ENCODE measurements around the gene THAP12. TPM values are rescaled to one million over a fixed set of nuclear protein-coding genes. Genes with fewer than 3 reads are reported as not detected.

The THAP12 gene
- total RNA-seq, 1 experiment from 2014 or later: 42.5 TPM

DNA sequence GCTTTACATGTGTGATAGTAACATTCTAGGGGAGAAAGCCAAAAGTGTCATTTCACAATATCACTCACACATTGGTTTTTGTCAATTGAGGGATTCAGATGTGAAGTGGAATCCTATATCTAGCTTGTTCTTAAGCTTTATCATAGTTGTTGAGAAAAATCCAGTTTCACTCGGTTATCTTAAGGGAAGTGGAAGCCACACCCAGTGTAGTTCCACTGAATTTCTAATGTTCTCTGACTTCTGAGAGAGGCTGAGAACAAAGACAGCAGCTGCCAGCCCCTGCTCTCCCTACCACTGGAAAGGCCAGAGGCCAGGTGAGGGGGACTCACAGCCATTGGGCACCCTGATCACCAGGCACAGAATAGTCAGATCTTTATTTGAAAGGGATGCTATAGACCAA is 53.7 kb downstream of the THAP12 start:
- no peak overlapping the region for H3K27ac ChIP-seq (ENCODE audit: insufficient read length, low read depth, low read length)
- no peaks in the 10 kb centered on the region for H3K79me1 ChIP-seq (ENCODE audit: insufficient read depth, low read depth, low read length, poor library complexity, severe bottlenecking)
- H3K9ac ChIP-seq (ENCODE audit: extremely low read depth, insufficient read length, low read length): no peak overlapping the region
- H4K5ac ChIP-seq (ENCODE audit: insufficient read length, low read depth, low read length): no peak overlapping the region
- H4K91ac ChIP-seq (ENCODE audit: insufficient read length, low read depth, low read length): no peak overlapping the region
- Mint-ChIP-seq H3K9me3 (no peaks in the 10 kb centered on the region; a peak in 1 of 5 replicates), H3K27me3 (ENCODE audit: low read depth) (peaks cover 25% of the 10 kb centered on the region), H3K27ac (no peak overlapping the region), H3K36me3 (ENCODE audit: insufficient read depth in 1 of 3, low read depth in 3 of 3) (no peaks in the 10 kb centered on the region; a peak in 1 of 7 replicates), H3K4me1 (peaks cover 22 to 35% of the 10 kb centered on the region in 2 experiments), H3K4me3 (no peak overlapping the region)
- no peak overlapping the region for H3K4me2 ChIP-seq (ENCODE audit: insufficient read depth, insufficient read length, low read length)
- H2BK5ac ChIP-seq (ENCODE audit: insufficient read length, low read length): no peak overlapping the region
- H3K27me3 ChIP-seq (ENCODE audit: insufficient read depth, low read length): peaks cover 4% of the 10 kb centered on the region; the same call in 1 of the 2 replicates
- peaks cover under 1% of the 10 kb centered on the region for H3K23me2 ChIP-seq (ENCODE audit: insufficient read length, low read depth, low read length, poor library complexity, severe bottlenecking)
- no peak overlapping the region for H2BK120ac ChIP-seq (ENCODE audit: low read depth, low read length, poor library complexity, severe bottlenecking)
- no CpG with 5 or more reads among the region's 1 CpG for WGBS (ENCODE audit: extremely low coverage, insufficient read length, low lambda C conversion rate)
- H3K23ac ChIP-seq (ENCODE audit: insufficient read length, low read depth, low read length): no peak overlapping the region
- H2BK12ac ChIP-seq (ENCODE audit: insufficient read length, low read depth, low read length): no peak overlapping the region
- H3K14ac ChIP-seq (ENCODE audit: insufficient read depth, low read length): no peak overlapping the region
- no peak overlapping the region for H3T11ph ChIP-seq (ENCODE audit: low read length)
- H2BK15ac ChIP-seq (ENCODE audit: low read depth, low read length): no peak overlapping the region
- no peaks in the 10 kb centered on the region for H3K9me3 ChIP-seq (ENCODE audit: control insufficient read depth, low read depth, low read length)
- no peak overlapping the region for H2AK5ac ChIP-seq (ENCODE audit: insufficient read length, low read length)
- no peak overlapping the region for H3K4ac ChIP-seq (ENCODE audit: low read depth, low read length)
- no peak overlapping the region for H4K8ac ChIP-seq (replicated peaks; ENCODE audit: insufficient read length, low read depth, low read length)
- TF ChIP-seq, protein P1, sequence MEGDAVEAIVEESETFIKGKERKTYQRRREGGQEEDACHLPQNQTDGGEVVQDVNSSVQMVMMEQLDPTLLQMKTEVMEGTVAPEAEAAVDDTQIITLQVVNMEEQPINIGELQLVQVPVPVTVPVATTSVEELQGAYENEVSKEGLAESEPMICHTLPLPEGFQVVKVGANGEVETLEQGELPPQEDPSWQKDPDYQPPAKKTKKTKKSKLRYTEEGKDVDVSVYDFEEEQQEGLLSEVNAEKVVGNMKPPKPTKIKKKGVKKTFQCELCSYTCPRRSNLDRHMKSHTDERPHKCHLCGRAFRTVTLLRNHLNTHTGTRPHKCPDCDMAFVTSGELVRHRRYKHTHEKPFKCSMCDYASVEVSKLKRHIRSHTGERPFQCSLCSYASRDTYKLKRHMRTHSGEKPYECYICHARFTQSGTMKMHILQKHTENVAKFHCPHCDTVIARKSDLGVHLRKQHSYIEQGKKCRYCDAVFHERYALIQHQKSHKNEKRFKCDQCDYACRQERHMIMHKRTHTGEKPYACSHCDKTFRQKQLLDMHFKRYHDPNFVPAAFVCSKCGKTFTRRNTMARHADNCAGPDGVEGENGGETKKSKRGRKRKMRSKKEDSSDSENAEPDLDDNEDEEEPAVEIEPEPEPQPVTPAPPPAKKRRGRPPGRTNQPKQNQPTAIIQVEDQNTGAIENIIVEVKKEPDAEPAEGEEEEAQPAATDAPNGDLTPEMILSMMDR (conservative IDR thresholded peaks at IDR 0.05): no peak
- H4K20me1 ChIP-seq (ENCODE audit: control insufficient read depth, insufficient read depth, insufficient read length): no peaks in the 10 kb centered on the region
- DNase-seq: no peak
- H2BK20ac ChIP-seq (ENCODE audit: low read depth, low read length, poor library complexity, severe bottlenecking): no peak overlapping the region
- H3K79me2 ChIP-seq (ENCODE audit: insufficient read depth, low read length): no peaks in the 10 kb centered on the region
- H2AFZ ChIP-seq (ENCODE audit: low read length): no peak overlapping the region
- peaks cover 3% of the 10 kb centered on the region; the same call in 1 of the 2 replicates for H3K4me1 ChIP-seq (ENCODE audit: insufficient read depth, low read length)
- no peak overlapping the region for H3K56ac ChIP-seq (ENCODE audit: insufficient read length, low read depth, low read length)
- H3K18ac ChIP-seq (ENCODE audit: insufficient read length, low read depth, low read length): no peak overlapping the region
